ENCODE results near the gene CELF1.

- TF ChIP-seq TBL1XR1 (IDR thresholded peaks at IDR 0.05; ENCODE audit: borderline replicate concordance, low read length, partially characterized antibody) (no peak), TARDBP (CRISPR knock-in tag; IDR thresholded peaks at IDR 0.05) (no peak), REST (IDR thresholded peaks at IDR 0.05; ENCODE audit: borderline replicate concordance in 1 of 2, low read depth in 1 of 2, low read length in 2 of 2) (no peak), SIN3A (IDR thresholded peaks at IDR 0.05; ENCODE audit: borderline replicate concordance, low read depth, low read length) (no peak)
Observed at GRCh38 chr11:47592970-47593369, 40.0 kb upstream of the CELF1 start.
